Measurements from ENCODE around the gene SLC38A10. TPM values are rescaled to one million over a fixed set of nuclear protein-coding genes. Genes with fewer than 3 reads are reported as not detected.

The SLC38A10 gene
- total and polyA plus RNA-seq, 12 donors: 17.6 to 190 (median 102) TPM

DNA sequence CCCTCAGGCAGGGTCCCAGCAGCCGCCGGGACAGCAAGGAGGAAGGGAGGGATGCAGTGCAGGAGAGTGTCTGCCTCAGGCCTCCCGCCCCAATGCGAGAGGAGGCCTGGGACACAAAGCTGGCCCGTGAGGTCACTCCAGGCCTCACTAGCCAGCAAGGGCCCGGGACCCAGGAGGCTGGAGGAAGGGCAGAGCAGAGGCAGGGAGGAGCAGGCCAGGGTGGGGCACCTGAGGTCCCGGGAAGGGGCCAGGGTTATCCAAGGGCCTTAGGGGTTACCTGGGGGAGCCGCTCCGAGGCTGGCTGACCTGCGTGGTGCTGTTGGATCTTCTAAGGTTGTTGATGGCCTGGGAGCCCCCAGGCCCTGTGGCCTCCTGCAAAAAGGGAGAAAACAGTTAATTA lies 86.5 kb downstream of the SLC38A10 start:
- no peak for DNase-seq
- H3K9me3 ChIP-seq (replicated peaks in 1 of 3): no peaks in the 10 kb centered on the region
- intact Hi-C loops (cut with DNase I): no loop called here
- H3K4me3 ChIP-seq: no peak overlapping the region
- TF ChIP-seq CTCF (IDR thresholded peaks at IDR 0.05) (no peak), POLR2A (IDR thresholded peaks at IDR 0.05) (no peak)
- no peaks in the 10 kb centered on the region for H3K36me3 ChIP-seq (replicated peaks in 1 of 2)
- no peaks in the 10 kb centered on the region for H3K27me3 ChIP-seq
- no peak overlapping the region for H3K27ac ChIP-seq
- WGBS, 4 donors: 96 to 100% (median 98%) methylated on average over 5 to 10 of the region's 10 CpGs
- no peaks in the 10 kb centered on the region for H3K4me1 ChIP-seq (replicated peaks in 1 of 2)

GRCh38 chr17:81207610-81208581 lies 87.2 kb downstream of the SLC38A10 start:
- intact Hi-C loops (cut with DNase I): no loop called here
- DNase-seq: no peak
- no peak for TF ChIP-seq CTCF (IDR thresholded peaks at IDR 0.05)
- no peak for TF ChIP-seq POLR2A (IDR thresholded peaks at IDR 0.05)
- H3K27me3 ChIP-seq: no peaks in the 10 kb centered on the region
- no peak overlapping the region for H3K4me3 ChIP-seq
- 89 to 92% (median 90%) methylated on average over 10 to 21 of the region's 21 CpGs for WGBS, 4 donors
- H3K27ac ChIP-seq: no peak overlapping the region
- H3K36me3 ChIP-seq (replicated peaks in 1 of 2): no peaks in the 10 kb centered on the region
- H3K4me1 ChIP-seq (replicated peaks in 1 of 2): no peaks in the 10 kb centered on the region
- H3K9me3 ChIP-seq (replicated peaks in 1 of 3): no peaks in the 10 kb centered on the region

DNA sequence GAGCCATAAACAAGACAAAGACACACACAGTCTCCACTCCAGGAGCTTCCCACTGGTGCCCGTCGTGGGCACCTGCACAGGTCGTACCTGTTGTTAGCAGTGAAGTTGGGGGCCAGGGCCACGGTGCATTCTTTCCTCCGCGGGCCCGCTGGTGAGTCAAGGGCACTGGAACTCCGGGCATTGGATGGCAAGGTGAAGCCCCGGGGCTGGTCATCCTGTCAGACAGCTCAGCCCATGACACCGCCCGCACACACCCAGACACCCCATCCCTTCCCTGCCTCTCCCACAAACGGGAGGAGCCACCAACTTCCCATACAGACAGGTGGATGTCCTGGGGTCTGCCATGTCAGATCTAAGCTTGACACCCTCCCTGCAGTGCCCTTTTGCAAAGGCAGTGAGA lies 88.5 kb downstream of the SLC38A10 start:
- no peaks in the 10 kb centered on the region for H3K36me3 ChIP-seq (replicated peaks in 1 of 2)
- TF ChIP-seq POLR2A (IDR thresholded peaks at IDR 0.05): no peak
- TF ChIP-seq CTCF (IDR thresholded peaks at IDR 0.05): no peak
- H3K27me3 ChIP-seq: no peaks in the 10 kb centered on the region
- intact Hi-C loops (cut with DNase I): no loop called here
- H3K4me1 ChIP-seq (replicated peaks in 1 of 2): no peaks in the 10 kb centered on the region
- no peak for DNase-seq
- no peak overlapping the region for H3K4me3 ChIP-seq
- no peak overlapping the region for H3K27ac ChIP-seq
- no peaks in the 10 kb centered on the region for H3K9me3 ChIP-seq (replicated peaks in 1 of 3)
- WGBS, 4 donors: 92 to 99% (median 94%) methylated on average over 7 to 12 of the region's 12 CpGs

DNA sequence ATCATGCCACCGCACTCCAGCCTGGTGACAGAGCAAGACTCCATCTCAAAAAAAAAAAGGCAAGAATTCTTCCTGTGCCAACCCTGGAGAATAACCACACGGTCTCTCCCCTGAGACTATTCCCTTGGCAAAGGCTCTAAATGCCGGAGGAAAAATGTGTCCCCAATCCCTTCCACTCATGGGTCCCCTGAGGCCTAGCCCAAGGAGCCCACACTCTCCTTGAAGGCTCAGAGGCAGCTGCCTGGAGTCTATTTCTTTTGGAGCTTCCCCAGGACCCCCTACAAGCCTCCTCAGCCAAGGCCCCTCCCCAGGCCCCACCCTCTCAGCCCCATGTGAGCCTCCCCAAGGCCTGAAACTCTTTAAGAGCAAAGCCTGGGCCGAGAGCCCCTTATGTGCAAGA lies 88.9 kb downstream of the SLC38A10 start:
- DNase-seq: no peak
- H3K9me3 ChIP-seq (replicated peaks in 1 of 3): no peaks in the 10 kb centered on the region
- no peaks in the 10 kb centered on the region for H3K27me3 ChIP-seq
- H3K4me3 ChIP-seq: no peak overlapping the region
- H3K4me1 ChIP-seq (replicated peaks in 1 of 2): no peaks in the 10 kb centered on the region
- no peak overlapping the region for H3K27ac ChIP-seq
- intact Hi-C loops (cut with DNase I): no loop called here
- TF ChIP-seq CTCF (IDR thresholded peaks at IDR 0.05) (no peak), POLR2A (IDR thresholded peaks at IDR 0.05) (no peak)
- no peaks in the 10 kb centered on the region for H3K36me3 ChIP-seq (replicated peaks in 1 of 2)
- 89 to 96% (median 91%) methylated on average over 4 of the region's 4 CpGs for WGBS, 4 donors
